WTC11 (cell line): ENCODE data around the gene OR13C9.

Source experiments
- CREB1 ChIP-seq: sonication (generic); formaldehyde crosslinking; IDR thresholded peaks from 2 replicates; pipeline ENCODE4 v1.8.0; 2023; ENCODE audit warnings: mild to moderate bottlenecking, missing genetic modification reagents
- FOXK1 ChIP-seq: sonication (generic); formaldehyde crosslinking; IDR thresholded peaks from 2 replicates; pipeline ENCODE4 v1.8.0; 2022; ENCODE audit warnings: mild to moderate bottlenecking, moderate library complexity, missing genetic modification reagents
- MXD4 ChIP-seq: fragments of 250-450 bp; sonication (Bioruptor Pico); IDR thresholded peaks from 2 replicates; pipeline ENCODE4 v1.8.0; 2021; ENCODE audit warnings: mild to moderate bottlenecking, moderate library complexity, borderline replicate concordance
- NFYB ChIP-seq: sonication (generic); formaldehyde crosslinking; conservative IDR thresholded peaks from 2 replicates; pipeline ENCODE4 v1.8.0; 2022; ENCODE audit warnings: low read depth, missing genetic modification reagents
- ZNF423 ChIP-seq: fragments of 250-450 bp; sonication (Bioruptor Pico); IDR thresholded peaks from 2 replicates; pipeline ENCODE4 v2.1.2; 2022; ENCODE audit warnings: mild to moderate bottlenecking, moderate library complexity
- TF ChIP-seq, protein P1 (sequence below): fragments of 200-600 bp; IDR thresholded peaks from 2 replicates; pipeline ENCODE4 v1.8.0; 2022; ENCODE audit warnings: antibody characterized with exemption
- TF ChIP-seq, protein P2 (sequence below): sonication (generic); formaldehyde crosslinking; IDR thresholded peaks from 2 replicates; pipeline ENCODE4 v1.8.0; 2022; ENCODE audit warnings: mild to moderate bottlenecking, missing genetic modification reagents
- TF ChIP-seq, protein P3 (sequence below): sonication (generic); formaldehyde crosslinking; IDR thresholded peaks from 2 replicates; pipeline ENCODE4 v1.8.1; 2022; ENCODE audit warnings: mild to moderate bottlenecking, missing genetic modification reagents, moderate library complexity, borderline replicate concordance
- TF ChIP-seq, protein P4 (sequence below): sonication (generic); formaldehyde crosslinking; IDR thresholded peaks from 2 replicates; pipeline ENCODE4 v1.8.1; 2023; ENCODE audit warnings: mild to moderate bottlenecking, missing genetic modification reagents, moderate library complexity

DNA sequence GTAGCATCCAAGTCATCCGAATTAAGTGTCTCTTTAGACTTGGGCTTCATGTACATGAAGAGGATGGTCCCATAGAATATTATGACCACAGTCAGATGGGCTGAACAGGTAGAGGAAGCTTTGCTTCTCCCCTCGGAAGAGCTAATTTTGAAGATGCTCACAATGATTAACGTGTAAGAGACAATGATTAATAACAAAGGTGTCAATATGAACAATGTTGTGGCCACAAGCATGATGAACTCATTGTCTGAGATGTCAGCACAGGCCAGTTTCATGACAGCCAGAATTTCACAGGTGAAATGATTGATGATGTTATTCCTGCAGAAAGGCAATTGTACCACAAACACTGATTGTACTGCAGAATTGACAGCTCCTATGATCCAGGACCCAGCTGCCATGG is 13.2 kb downstream of the OR13C9 start:
- TF ChIP-seq, protein P1, sequence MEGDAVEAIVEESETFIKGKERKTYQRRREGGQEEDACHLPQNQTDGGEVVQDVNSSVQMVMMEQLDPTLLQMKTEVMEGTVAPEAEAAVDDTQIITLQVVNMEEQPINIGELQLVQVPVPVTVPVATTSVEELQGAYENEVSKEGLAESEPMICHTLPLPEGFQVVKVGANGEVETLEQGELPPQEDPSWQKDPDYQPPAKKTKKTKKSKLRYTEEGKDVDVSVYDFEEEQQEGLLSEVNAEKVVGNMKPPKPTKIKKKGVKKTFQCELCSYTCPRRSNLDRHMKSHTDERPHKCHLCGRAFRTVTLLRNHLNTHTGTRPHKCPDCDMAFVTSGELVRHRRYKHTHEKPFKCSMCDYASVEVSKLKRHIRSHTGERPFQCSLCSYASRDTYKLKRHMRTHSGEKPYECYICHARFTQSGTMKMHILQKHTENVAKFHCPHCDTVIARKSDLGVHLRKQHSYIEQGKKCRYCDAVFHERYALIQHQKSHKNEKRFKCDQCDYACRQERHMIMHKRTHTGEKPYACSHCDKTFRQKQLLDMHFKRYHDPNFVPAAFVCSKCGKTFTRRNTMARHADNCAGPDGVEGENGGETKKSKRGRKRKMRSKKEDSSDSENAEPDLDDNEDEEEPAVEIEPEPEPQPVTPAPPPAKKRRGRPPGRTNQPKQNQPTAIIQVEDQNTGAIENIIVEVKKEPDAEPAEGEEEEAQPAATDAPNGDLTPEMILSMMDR: no peak
- TF ChIP-seq, protein P2, sequence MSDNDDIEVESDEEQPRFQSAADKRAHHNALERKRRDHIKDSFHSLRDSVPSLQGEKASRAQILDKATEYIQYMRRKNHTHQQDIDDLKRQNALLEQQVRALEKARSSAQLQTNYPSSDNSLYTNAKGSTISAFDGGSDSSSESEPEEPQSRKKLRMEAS: no peak
- TF ChIP-seq ZNF423 (CRISPR knock-in tag): no peak
- TF ChIP-seq, protein P3, sequence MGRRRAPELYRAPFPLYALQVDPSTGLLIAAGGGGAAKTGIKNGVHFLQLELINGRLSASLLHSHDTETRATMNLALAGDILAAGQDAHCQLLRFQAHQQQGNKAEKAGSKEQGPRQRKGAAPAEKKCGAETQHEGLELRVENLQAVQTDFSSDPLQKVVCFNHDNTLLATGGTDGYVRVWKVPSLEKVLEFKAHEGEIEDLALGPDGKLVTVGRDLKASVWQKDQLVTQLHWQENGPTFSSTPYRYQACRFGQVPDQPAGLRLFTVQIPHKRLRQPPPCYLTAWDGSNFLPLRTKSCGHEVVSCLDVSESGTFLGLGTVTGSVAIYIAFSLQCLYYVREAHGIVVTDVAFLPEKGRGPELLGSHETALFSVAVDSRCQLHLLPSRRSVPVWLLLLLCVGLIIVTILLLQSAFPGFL (CRISPR knock-in tag): no peak
- no peak for TF ChIP-seq CREB1 (CRISPR knock-in tag)
- TF ChIP-seq MXD4 (CRISPR knock-in tag): no peak
- no peak for TF ChIP-seq NFYB (CRISPR knock-in tag)
- TF ChIP-seq, protein P4, sequence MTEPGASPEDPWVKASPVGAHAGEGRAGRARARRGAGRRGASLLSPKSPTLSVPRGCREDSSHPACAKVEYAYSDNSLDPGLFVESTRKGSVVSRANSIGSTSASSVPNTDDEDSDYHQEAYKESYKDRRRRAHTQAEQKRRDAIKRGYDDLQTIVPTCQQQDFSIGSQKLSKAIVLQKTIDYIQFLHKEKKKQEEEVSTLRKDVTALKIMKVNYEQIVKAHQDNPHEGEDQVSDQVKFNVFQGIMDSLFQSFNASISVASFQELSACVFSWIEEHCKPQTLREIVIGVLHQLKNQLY: no peak
- no peak for TF ChIP-seq FOXK1 (CRISPR knock-in tag)
